Activated T-helper 1 cell treated with anti-CD3 and anti-CD28 coated beads, Interleukin-12 subunit alpha, Interleukin-12 subunit beta, Interleukin-2, Interleukin-4 antibody, amounts not matched to agents 30 ng/mL and 10 ng/mL and 1 ng/mL, durations not matched to agents 14 hours and 24 hours and 36 hours (primary cell): ENCODE measurements around the gene RRP1B. TPM values are rescaled to one million over a fixed set of nuclear protein-coding genes. Genes with fewer than 3 reads are reported as not detected.
A peak's percentile ranks its signal among the peaks of the same experiment; 100 is the strongest.
"Not testable (repeated sequence)": the region's sequence is repeated elsewhere in the genome, so short reads cannot be mapped to it uniquely, and the experiment has no call there.

Source experiments
- DNase-seq: peaks from one replicate; pipeline ENCODE4 v3.0.0; 2021; ENCODE audit warnings: low spot score
- H3K27ac Mint-ChIP-seq: one replicate; pipeline ENCODE4 v1.8.0; 2021; ENCODE audit warnings: mild to moderate bottlenecking, mixed read lengths
- H3K27me3 Mint-ChIP-seq: one replicate; pipeline ENCODE4 v1.8.0; 2022; ENCODE audit warnings: mild to moderate bottlenecking, moderate library complexity, mixed read lengths; ENCODE audit not compliant: insufficient read depth
- H3K36me3 Mint-ChIP-seq: one replicate; pipeline ENCODE4 v1.8.0; 2021; ENCODE audit warnings: low read depth, mixed read lengths
- H3K4me1 Mint-ChIP-seq: one replicate; pipeline ENCODE4 v1.8.0; 2021; ENCODE audit warnings: low read depth, mixed read lengths
- H3K4me3 Mint-ChIP-seq: one replicate; pipeline ENCODE4 v1.8.0; 2021; ENCODE audit warnings: mild to moderate bottlenecking, moderate library complexity, mixed read lengths
- H3K9me3 Mint-ChIP-seq: one replicate; pipeline ENCODE4 v1.8.0; 2021; ENCODE audit warnings: mixed read lengths
- intact Hi-C: fragments of 100-400 bp; cut with micrococcal nuclease; formaldehyde crosslinking; loops from one replicate; pipeline ENCODE4 v1.15.1; 2024
- total RNA-seq: library from RNA; stranded (reverse); gene quantifications from 2 replicates; pipeline ENCODE4 v1.2.3, GENCODE V29; 2022

RRP1B gene
- total RNA-seq, 1 donor from 2014 or later, result 76.8 TPM

DNA sequence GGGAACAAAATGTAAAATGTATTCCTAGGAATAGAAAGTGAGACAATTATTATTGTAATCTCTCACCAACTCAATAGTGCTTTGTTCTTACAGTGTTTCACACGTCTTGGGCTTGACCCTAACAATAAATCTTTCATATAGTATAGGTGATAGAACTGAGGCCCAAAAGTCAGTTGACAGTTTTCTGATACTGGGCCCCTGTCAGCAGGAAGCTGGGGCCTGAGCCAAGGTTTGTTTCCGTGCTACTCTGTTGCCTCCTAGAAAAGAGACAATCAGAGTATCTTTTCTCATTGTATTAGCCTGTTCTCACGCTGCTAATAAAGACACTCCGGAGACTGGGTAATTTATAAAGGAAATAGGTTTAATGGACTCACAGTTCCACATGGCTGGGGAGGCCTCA lies 5.0 kb downstream of the RRP1B start:
- intact Hi-C loops, result loop anchor here (5.0 kb wide), 2 partner anchors 113 to 203 kb away; partner anchors contain the start of genes AGPAT3 and CSTB
- Mint-ChIP-seq H3K4me3 (no peak overlapping the region), H3K27ac (no peak overlapping the region), H3K27me3 (no peaks in the 10 kb centered on the region), H3K36me3 (peaks cover 50% of the 10 kb centered on the region), H3K4me1 (peaks cover 51% of the 10 kb centered on the region), H3K9me3 (peaks cover 10% of the 10 kb centered on the region)
- DNase-seq, result no peak

DNA sequence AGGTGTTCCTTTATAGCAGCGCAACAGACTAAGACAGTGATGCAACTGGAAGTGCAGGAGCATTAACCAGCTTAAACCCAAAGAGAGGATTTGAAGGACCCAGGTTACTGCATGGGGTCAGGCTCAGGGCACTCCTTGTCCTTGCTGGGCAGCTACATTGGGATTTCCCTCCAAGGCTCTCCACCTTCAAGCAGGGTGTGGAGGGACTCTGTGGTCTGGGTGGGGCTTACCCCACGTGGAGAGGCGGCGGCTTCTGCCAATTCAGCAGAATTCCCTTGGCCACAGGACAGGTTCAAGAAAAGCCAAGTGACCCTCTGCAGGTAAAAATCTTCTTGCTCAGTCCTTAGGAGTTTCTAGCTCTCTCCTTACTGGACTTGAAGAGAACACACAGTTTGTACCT lies 6.5 kb downstream of the RRP1B start:
- no peak for DNase-seq
- intact Hi-C loops, result no loop called here
- H3K4me1 Mint-ChIP-seq, result peaks cover 45% of the 10 kb centered on the region
- H3K4me3 Mint-ChIP-seq, result no peak overlapping the region
- peaks cover 53% of the 10 kb centered on the region for H3K36me3 Mint-ChIP-seq
- H3K9me3 Mint-ChIP-seq, result peaks cover 10% of the 10 kb centered on the region
- H3K27ac Mint-ChIP-seq, result no peak overlapping the region
- H3K27me3 Mint-ChIP-seq, result no peaks in the 10 kb centered on the region

DNA sequence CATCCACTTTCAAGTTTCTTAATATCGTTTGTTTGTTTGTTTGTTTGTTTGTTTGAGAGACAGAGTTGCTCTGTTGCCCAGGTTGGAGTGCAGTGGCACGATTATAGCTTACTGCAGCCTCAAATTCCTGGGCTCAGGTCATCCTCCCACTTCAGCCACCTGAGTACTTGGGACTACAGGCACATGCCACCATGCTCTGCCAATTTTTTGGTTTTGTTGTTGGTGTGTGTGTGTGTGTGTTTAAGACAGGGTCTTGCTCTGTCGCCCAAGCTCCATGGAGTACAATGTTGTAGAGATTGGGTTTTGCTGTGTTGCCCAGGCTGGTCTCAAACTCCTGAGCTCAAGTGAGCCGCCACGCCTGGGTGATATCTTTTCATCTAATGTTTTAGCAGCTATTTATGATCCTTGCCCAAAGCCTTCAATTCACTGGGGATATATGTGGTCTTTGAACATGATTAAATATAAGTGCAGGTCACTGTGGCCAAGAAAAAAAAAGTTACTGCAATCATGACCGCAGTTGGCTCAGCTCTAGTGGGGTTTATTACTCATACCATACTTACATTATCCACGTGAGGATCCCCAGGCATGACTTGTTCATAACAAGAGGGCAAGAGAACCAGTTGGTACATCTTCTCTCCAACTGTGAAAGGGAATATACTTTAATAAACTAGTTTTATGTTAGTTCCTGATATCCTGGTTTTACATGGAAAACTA lies 8.0 kb downstream of the RRP1B start:
- H3K27ac Mint-ChIP-seq, result peak overlapping the region; percentile 40
- intact Hi-C loops, result no loop called here
- peaks cover 32% of the 10 kb centered on the region for H3K4me1 Mint-ChIP-seq
- no peak for DNase-seq
- no peak overlapping the region for H3K4me3 Mint-ChIP-seq
- peaks cover 46% of the 10 kb centered on the region for H3K36me3 Mint-ChIP-seq
- no peaks in the 10 kb centered on the region for H3K27me3 Mint-ChIP-seq
- peaks cover 10% of the 10 kb centered on the region for H3K9me3 Mint-ChIP-seq

DNA sequence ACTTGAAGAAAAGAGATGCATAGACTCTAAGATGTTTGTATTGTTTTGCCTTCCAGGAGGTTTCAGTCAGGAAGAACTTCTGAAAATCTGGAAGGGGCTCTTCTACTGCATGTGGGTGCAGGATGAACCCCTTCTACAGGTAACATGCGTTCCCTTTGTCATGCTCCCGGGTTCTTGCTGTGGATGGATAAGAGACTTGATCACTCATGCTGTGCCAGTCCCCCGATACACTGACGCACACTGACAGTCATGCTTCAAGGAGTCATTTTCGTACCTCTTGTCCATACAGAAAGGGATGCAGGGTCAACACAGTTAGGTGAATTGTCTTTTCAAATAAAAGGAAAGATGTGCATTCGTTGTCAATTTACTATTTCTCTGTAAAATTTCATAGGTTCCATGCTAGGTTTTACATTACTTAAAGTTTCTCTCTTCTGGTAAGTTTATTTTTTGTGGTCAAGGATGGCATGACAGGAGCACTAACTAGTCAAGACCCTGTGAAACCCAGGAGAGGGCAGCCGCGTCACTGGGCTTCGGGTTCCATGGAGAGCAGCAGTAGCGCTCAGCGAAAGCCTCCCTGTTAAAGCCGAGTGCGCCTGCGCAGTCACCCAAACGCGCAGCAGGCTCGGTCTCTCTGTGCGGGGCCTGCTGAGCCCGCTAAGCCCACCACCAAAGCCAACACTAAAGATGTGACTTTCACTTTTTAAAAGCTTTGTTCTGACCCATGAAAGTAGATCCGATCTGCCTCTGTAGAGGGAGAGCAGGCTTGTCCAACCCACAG lies 10.7 kb downstream of the RRP1B start:
- Mint-ChIP-seq H3K9me3 (peaks cover 10% of the 10 kb centered on the region), H3K4me3 (no peak overlapping the region), H3K4me1 (peaks cover 17% of the 10 kb centered on the region), H3K27ac (no peak overlapping the region), H3K36me3 (peaks cover 36% of the 10 kb centered on the region), H3K27me3 (no peaks in the 10 kb centered on the region)
- intact Hi-C loops, result no loop called here
- no peak for DNase-seq

DNA sequence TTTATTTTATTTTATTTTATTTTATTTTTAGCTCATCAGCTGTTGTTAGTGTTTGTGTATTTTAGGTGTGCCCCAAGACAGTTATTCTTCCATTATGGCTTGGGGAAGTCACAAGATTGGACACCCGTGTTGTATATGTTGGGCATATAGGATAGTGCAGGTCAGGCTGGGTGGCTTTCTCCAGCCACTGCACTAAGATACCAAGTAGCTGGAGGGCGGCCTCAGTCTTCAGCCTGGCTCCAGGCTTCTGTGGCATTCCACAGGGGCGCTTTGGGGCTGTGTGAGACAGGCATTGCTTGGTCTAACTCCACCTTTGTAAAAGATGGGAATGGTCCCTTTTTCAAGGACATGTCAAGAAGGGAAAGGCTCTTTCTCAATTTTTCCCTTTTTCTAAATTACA lies 16.5 kb downstream of the RRP1B start:
- H3K36me3 Mint-ChIP-seq, result peaks cover 31% of the 10 kb centered on the region
- H3K4me1 Mint-ChIP-seq, result peaks cover 6% of the 10 kb centered on the region
- H3K27ac Mint-ChIP-seq, result no peak overlapping the region
- H3K4me3 Mint-ChIP-seq, result no peak overlapping the region
- DNase-seq, result no peak
- intact Hi-C loops, result no loop called here
- no peaks in the 10 kb centered on the region for H3K27me3 Mint-ChIP-seq
- H3K9me3 Mint-ChIP-seq, result no peaks in the 10 kb centered on the region

DNA sequence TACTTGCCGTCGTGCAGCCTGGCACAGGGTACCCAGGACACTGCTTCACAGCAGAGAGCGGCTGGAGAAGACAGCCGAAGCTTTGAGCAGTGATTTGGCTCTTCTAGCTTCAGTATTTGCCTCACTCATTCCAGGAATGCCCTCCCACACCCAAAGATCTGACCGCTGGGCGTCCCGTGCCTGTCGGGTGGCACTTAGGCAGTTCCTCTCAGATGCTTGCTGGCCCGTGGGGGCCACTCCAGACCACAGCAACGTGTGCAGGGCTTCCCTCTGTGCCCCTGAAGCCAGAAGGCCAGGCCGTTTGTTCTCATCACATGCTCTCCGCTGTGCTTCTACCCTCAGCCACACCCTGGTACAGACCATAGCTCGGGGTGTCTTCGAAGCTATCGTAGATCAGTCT lies 17.0 kb downstream of the RRP1B start:
- Mint-ChIP-seq H3K4me3 (no peak overlapping the region), H3K36me3 (peaks cover 31% of the 10 kb centered on the region), H3K27ac (no peak overlapping the region), H3K9me3 (no peaks in the 10 kb centered on the region), H3K4me1 (peaks cover 6% of the 10 kb centered on the region), H3K27me3 (no peaks in the 10 kb centered on the region)
- DNase-seq, result no peak
- intact Hi-C loops, result no loop called here

DNA sequence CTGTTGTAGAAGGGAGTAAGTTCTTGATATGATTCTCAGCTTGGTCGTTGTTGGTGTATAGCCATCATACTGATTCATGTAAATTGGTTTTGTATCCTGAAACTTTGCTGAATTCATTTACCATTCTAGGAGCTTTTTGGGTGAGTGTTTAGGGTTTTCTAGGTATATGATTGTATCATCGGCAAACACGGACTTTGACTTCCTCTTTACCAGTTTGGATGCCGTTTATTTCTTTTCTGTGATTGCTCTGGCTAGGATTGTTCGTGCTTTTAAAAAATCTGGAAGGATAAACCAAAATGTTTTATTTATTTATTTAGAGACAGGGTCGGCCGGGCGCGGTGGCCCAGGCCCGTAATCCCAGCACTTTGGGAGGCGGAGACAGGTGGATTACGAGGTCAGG lies 20.6 kb downstream of the RRP1B start:
- intact Hi-C loops, result no loop called here

DNA sequence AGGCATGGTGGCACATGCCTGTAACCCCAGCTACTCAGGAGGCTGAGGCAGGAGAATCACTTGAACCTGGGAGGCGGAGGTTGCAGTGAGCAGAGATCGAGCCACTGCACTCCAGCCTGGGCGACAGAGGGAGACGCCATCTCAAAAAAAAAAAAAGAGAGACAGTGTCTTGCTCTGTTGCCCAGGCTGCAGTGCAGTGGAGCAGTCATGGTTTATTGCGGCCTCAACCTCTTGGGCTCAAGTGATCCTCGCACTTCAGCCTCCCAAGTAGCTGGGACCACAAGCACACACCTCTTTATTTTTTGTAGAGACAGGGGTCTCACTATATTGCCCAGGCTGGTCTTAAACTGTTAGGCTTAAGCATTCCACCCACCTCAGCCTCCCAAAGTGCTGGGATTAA lies 21.1 kb downstream of the RRP1B start:
- H3K27me3 Mint-ChIP-seq, intact Hi-C loops: not testable (repeated sequence)

More for the DNA sequence above, 20.6 kb downstream of the RRP1B start:
- H3K4me3 Mint-ChIP-seq, result no peak overlapping the region
- DNase-seq, result no peak
- no peaks in the 10 kb centered on the region for H3K27me3 Mint-ChIP-seq
- peaks cover 36% of the 10 kb centered on the region for H3K36me3 Mint-ChIP-seq
- peaks cover 15% of the 10 kb centered on the region for H3K4me1 Mint-ChIP-seq
- no peaks in the 10 kb centered on the region for H3K9me3 Mint-ChIP-seq
- H3K27ac Mint-ChIP-seq, result peak overlapping the region; percentile 42

DNA sequence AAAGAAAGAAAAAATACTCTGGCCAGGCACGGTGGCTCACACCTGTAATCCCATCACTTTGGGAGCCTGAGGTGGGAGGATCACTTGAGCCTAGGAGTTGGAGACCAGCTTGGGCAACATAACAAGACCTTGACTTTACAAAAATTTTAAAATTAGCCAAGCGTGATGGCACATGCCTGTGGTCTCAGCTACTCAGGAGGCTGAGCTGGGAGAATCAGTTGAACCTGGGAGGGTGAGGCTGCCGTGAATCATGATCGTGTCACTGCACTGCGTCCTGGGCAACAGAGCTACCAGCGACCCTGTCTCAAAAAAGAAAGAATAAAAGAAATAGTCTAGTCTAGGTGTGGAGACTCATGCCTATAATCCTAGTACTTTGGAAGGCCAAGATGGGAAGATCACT lies 22.3 kb downstream of the RRP1B start:
- Mint-ChIP-seq H3K4me3 (no peak overlapping the region), H3K4me1 (peaks cover 19% of the 10 kb centered on the region), H3K27me3 (no peaks in the 10 kb centered on the region), H3K27ac (no peak overlapping the region), H3K9me3 (no peaks in the 10 kb centered on the region), H3K36me3 (peaks cover 48% of the 10 kb centered on the region)
- intact Hi-C loops, result no loop called here
- no peak for DNase-seq

More for the DNA sequence above, 21.1 kb downstream of the RRP1B start:
- H3K27ac Mint-ChIP-seq, H3K4me3 Mint-ChIP-seq, H3K9me3 Mint-ChIP-seq, DNase-seq: not testable (repeated sequence)
- H3K4me1 Mint-ChIP-seq, result peaks cover 19% of the 10 kb centered on the region
- peaks cover 39% of the 10 kb centered on the region for H3K36me3 Mint-ChIP-seq

DNA sequence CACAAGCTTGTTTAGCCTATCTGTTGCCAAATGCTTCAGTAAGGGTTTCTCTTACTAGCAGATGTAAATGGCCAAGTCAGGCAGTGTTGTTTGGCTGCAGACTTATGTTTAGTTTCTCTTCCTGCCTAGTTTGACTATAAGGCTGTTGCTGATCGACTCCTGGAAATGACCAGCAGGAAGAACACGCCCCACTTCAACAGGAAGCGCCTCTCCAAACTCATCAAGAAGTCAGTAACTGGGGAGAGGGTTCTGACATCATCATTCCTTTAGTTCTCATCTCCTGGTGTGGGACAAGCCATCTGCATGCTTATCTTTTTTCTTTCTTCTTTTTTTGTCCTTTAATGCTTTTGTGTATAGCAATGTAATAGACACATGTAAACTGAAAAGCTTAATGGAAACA lies 25.1 kb downstream of the RRP1B start:
- H3K36me3 Mint-ChIP-seq, result peaks cover 45% of the 10 kb centered on the region
- peak overlapping the region; percentile 15 for H3K4me3 Mint-ChIP-seq
- intact Hi-C loops, result no loop called here
- DNase-seq, result no peak
- H3K4me1 Mint-ChIP-seq, result peaks cover 19% of the 10 kb centered on the region
- H3K27me3 Mint-ChIP-seq, result no peaks in the 10 kb centered on the region
- H3K27ac Mint-ChIP-seq, result peak overlapping the region; percentile 55
- no peaks in the 10 kb centered on the region for H3K9me3 Mint-ChIP-seq

DNA sequence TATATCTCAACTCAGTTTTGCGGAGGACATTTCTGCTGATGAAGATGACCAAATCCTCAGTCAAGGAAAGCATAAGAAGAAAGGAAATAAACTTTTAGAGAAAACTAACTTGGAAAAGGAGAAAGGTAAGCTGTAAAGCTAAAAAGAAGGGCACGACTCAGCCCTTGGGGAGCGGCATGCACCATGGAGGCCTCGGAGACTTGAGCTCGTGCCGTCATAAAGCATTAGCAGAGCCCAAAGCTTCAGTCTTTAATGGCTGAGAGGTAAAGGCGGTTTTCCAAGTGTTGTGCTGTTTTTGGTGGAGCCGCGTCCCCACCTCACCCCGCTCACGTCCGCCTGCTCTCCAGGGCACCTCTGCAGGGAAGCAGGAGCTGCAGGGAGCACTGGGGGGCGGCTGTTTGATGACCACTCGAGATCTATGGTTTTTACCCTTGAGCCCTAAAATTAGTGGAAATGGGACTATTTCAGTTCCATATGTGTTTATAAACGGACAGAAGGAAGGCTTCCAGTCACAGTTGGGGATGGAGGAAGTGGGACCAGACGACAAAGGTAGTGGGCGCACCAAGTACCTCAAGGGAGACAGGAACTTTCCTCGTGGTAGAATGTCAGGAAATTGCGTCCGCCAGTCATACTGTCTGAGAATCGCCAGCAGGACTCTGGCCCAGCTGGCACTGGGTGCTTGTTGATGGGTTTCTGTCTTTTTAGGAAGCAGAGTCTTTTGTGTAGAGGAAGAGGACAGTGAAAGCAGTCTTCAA lies 27.6 kb downstream of the RRP1B start:
- Mint-ChIP-seq H3K36me3 (peaks cover 42% of the 10 kb centered on the region), H3K4me3 (no peak overlapping the region), H3K9me3 (no peaks in the 10 kb centered on the region), H3K27me3 (no peaks in the 10 kb centered on the region), H3K27ac (peak overlapping the region; percentile 35), H3K4me1 (peaks cover 13% of the 10 kb centered on the region)
- no peak for DNase-seq
- intact Hi-C loops, result no loop called here

DNA sequence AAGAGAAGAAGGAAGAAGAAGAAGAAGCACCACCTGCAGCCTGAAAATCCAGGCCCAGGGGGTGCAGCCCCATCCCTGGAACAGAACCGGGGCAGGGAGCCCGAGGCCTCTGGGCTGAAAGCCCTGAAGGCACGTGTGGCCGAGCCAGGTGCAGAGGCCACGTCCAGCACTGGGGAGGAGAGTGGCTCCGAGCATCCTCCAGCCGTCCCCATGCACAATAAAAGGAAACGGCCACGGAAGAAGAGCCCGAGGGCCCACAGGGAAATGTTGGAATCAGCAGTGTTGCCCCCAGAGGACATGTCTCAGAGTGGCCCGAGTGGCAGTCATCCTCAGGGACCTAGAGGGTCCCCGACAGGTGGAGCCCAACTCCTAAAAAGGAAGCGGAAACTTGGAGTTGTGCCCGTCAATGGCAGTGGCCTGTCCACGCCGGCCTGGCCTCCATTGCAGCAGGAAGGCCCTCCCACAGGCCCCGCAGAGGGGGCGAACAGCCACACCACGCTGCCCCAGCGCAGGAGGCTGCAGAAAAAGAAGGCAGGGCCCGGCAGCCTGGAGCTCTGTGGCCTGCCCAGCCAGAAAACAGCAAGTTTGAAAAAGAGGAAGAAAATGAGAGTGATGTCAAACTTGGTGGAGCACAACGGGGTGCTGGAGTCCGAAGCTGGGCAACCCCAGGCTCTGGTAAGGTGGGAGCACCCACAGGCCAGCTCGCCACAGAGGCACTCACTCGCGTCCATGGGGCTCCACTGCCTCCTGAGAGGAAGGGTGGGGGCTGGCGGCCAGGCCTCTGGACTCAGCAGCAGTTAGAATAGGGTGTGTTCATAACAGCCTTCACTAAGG lies 28.4 kb downstream of the RRP1B start:
- Mint-ChIP-seq H3K4me1 (peaks cover 13% of the 10 kb centered on the region), H3K4me3 (no peak overlapping the region), H3K27ac (peak overlapping the region; percentile 35), H3K27me3 (no peaks in the 10 kb centered on the region), H3K9me3 (no peaks in the 10 kb centered on the region), H3K36me3 (peaks cover 40% of the 10 kb centered on the region)
- intact Hi-C loops, result no loop called here
- no peak for DNase-seq
